Measurements from ENCODE around the gene MS4A10. TPM values are rescaled to one million over a fixed set of nuclear protein-coding genes. Genes with fewer than 3 reads are reported as not detected.
A peak's percentile ranks its signal among the peaks of the same experiment; 100 is the strongest.

MS4A10 gene
- total RNA-seq (2021; fragmentation: NEBNext Ultra II Directional; extraction: Animal tissue kit (Norgen Biotek cat#: 25700)) = not detected
- long read RNA-seq = 0 reads

DNA sequence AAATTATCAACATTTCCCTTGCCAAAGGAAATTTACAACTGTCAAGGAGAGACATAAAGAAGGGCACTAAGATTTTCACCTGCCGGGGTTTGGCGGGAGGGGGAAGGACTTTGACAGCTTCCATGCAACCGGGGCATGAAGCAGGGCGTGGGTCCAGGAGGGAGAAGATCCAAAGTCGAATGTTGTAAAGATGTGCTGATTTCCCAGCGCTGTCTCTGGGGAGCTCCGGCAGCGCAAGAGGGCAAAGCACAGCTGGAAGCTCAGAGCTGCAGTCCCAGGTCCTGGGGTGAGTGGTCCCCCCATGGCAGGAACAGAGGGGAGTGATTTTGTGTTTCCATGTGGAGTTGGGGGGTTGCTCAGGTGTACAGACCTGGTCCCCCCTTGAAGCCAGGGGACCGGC is at the start of gene MS4A10:
TSS of gene MS4A10 (plus strand) at position 198 of the 400 bp plus-strand sequence. CDS start 5,003 bp downstream, outside the sequence.
- no peak for DNase-seq
- TF ChIP-seq, protein P1, sequence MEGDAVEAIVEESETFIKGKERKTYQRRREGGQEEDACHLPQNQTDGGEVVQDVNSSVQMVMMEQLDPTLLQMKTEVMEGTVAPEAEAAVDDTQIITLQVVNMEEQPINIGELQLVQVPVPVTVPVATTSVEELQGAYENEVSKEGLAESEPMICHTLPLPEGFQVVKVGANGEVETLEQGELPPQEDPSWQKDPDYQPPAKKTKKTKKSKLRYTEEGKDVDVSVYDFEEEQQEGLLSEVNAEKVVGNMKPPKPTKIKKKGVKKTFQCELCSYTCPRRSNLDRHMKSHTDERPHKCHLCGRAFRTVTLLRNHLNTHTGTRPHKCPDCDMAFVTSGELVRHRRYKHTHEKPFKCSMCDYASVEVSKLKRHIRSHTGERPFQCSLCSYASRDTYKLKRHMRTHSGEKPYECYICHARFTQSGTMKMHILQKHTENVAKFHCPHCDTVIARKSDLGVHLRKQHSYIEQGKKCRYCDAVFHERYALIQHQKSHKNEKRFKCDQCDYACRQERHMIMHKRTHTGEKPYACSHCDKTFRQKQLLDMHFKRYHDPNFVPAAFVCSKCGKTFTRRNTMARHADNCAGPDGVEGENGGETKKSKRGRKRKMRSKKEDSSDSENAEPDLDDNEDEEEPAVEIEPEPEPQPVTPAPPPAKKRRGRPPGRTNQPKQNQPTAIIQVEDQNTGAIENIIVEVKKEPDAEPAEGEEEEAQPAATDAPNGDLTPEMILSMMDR (IDR thresholded peaks at IDR 0.05) = no peak
- Mint-ChIP-seq H3K4me1 (ENCODE audit: low read depth) (peaks cover 20% of the 10 kb centered on the region), H3K36me3 (ENCODE audit: low read depth) (no peaks in the 10 kb centered on the region), H3K9me3 (no peaks in the 10 kb centered on the region), H3K27ac (no peak within 1 kb of the TSS), H3K27me3 (ENCODE audit: insufficient read depth) (peaks cover 25% of the 10 kb centered on the region), H3K4me3 (no peak within 1 kb of the TSS)

DNA sequence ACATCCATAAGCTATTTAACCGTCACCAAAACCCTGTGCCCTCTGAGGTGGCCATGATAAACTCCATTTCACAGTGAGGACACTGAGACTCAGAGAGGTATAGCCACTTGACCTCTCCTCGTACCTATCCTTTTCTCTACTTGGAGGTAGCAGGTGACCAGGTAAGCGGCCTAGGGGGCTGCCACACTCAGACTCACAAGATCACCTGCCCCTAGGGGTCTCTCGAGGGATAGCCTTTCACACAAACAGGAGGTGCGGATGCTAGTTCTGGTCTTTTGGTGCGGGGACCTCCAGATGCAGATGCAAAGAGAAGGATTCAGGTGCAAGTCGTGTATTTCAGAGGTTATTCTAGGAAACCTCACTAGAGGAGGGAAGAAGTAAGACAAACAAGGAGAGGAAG is 46.0 kb upstream of the MS4A10 start:
- Mint-ChIP-seq H3K4me1 (ENCODE audit: low read depth) (no peaks in the 10 kb centered on the region), H3K9me3 (no peaks in the 10 kb centered on the region), H3K27me3 (ENCODE audit: insufficient read depth) (peaks cover 3% of the 10 kb centered on the region), H3K4me3 (no peak overlapping the region), H3K36me3 (ENCODE audit: low read depth) (no peaks in the 10 kb centered on the region), H3K27ac (no peak overlapping the region)
- no peak for DNase-seq
- TF ChIP-seq, protein P1 (IDR thresholded peaks at IDR 0.05) = peak; percentile 14; the same call in 1 of the 2 replicates

DNA sequence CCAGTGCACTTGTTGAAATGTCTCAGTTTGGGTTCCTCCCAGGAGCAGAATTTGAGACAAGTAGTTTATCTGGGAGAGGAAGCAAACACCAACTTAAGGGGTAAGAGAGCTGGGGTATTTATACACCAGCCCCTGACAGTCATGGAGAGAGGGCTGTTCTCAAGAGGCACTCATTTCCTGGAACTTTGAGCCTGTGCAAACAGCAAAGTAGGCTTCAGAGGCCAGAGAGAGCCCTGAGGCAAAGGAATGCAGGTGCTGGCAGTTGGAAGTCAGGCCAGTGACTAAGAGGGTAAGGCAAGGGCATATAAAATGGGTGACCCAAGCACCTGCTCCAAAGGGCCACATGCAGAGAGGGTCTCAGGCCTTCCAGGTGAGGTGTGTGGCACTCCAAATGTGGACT is 44.6 kb upstream of the MS4A10 start:
- Mint-ChIP-seq H3K4me3 (no peak overlapping the region), H3K27ac (no peak overlapping the region), H3K4me1 (ENCODE audit: low read depth) (no peaks in the 10 kb centered on the region), H3K36me3 (ENCODE audit: low read depth) (no peaks in the 10 kb centered on the region), H3K27me3 (ENCODE audit: insufficient read depth) (peaks cover 3% of the 10 kb centered on the region), H3K9me3 (no peaks in the 10 kb centered on the region)
- no peak for DNase-seq
- TF ChIP-seq, protein P1 (IDR thresholded peaks at IDR 0.05) = no peak

DNA sequence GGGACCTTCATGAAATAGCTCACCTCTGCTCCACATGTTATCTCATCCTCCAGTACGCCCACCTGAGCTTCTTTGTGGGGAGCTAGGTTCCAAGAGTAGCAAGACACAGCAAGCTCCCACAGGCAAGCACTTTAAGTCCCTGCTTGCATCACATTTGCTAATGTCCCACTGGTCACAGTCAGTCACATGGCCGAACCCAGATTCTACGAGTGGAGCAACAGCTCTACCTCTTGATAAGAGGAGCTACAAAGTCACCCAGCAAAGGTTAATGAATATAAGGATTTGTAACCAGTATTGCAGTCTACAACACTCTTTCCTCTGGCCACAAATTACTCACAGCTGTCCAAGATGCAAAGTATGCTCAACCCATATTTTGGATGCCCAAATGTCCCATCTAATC is 43.7 kb upstream of the MS4A10 start:
- H3K9me3 Mint-ChIP-seq = no peaks in the 10 kb centered on the region
- TF ChIP-seq, protein P1 (IDR thresholded peaks at IDR 0.05) = no peak
- no peaks in the 10 kb centered on the region for H3K4me1 Mint-ChIP-seq (ENCODE audit: low read depth)
- H3K27ac Mint-ChIP-seq = no peak overlapping the region
- DNase-seq = no peak
- H3K36me3 Mint-ChIP-seq (ENCODE audit: low read depth) = no peaks in the 10 kb centered on the region
- H3K4me3 Mint-ChIP-seq = no peak overlapping the region
- H3K27me3 Mint-ChIP-seq (ENCODE audit: insufficient read depth) = peaks cover 3% of the 10 kb centered on the region

DNA sequence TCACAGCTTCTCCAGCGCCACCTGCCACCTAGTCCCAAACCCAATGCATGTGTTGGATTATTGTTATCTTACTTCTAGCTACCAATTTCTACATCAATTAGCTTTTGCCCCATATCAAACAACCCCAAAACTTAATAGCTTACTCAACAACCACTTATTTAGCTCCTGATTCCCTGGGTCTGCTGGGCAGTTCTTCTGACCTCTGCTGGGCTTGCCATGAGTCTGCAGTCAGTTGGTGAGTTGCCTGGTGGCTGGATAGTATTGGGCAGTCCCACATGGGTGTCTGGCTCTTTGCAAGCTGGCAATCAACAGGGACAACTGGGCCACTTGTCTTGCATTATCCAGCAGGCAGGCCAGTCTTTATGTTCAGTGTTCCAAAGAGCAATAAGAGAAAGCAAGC is 42.1 kb upstream of the MS4A10 start:
- no peaks in the 10 kb centered on the region for H3K4me1 Mint-ChIP-seq (ENCODE audit: low read depth)
- H3K36me3 Mint-ChIP-seq (ENCODE audit: low read depth) = no peaks in the 10 kb centered on the region
- TF ChIP-seq, protein P1 (IDR thresholded peaks at IDR 0.05) = 0 out of 2 replicates have a peak, but pooled peaks have one; percentile 19
- no peak for DNase-seq
- no peak overlapping the region for H3K4me3 Mint-ChIP-seq
- peaks cover 2% of the 10 kb centered on the region for H3K27me3 Mint-ChIP-seq (ENCODE audit: insufficient read depth)
- peaks cover 6% of the 10 kb centered on the region; the same call in 1 of the 2 replicates for H3K9me3 Mint-ChIP-seq
- H3K27ac Mint-ChIP-seq = no peak overlapping the region

Measured in HFFc6 (cell line).